Osteoblast (primary cell): ENCODE data around the gene PAK5. TPM values are rescaled to one million over a fixed set of nuclear protein-coding genes. Genes with fewer than 3 reads are reported as not detected.

Experiments used
- DNase-seq: peaks from one replicate; pipeline ENCODE4 v3.0.0; 2011; ENCODE audit warnings: low spot score, mixed read lengths; ENCODE audit not compliant: insufficient read length; ENCODE audit errors: missing footprints
- H2AFZ ChIP-seq: 2 replicates; pipeline ENCODE4 v1.6.0; 2011; ENCODE audit warnings: mild to moderate bottlenecking, low read length
- H3K27ac ChIP-seq: 2 replicates; pipeline ENCODE4 v1.5.1; 2011; ENCODE audit warnings: mild to moderate bottlenecking, low read depth, low read length, moderate library complexity
- H3K27me3 ChIP-seq: 2 replicates; pipeline ENCODE4 v1.6.0; 2012; ENCODE audit warnings: mild to moderate bottlenecking, control low read depth, inconsistent platforms, low read length, moderate library complexity; ENCODE audit not compliant: insufficient read depth
- H3K36me3 ChIP-seq: 2 replicates; pipeline ENCODE4 v1.5.1; 2011; ENCODE audit warnings: mild to moderate bottlenecking, low read length, control low read depth, moderate library complexity; ENCODE audit not compliant: insufficient read depth
- H3K4me1 ChIP-seq: 2 replicates; pipeline ENCODE4 v1.5.1; 2011; ENCODE audit warnings: mild to moderate bottlenecking, low read length, control low read depth, moderate library complexity; ENCODE audit not compliant: insufficient read depth
- H3K4me2 ChIP-seq: 2 replicates; pipeline ENCODE4 v1.6.0; 2011; ENCODE audit warnings: mild to moderate bottlenecking, low read length; ENCODE audit not compliant: insufficient read depth
- H3K4me3 ChIP-seq: fragments of 200-600 bp; sonication (generic); 3 replicates; pipeline ENCODE4 v1.5.1; 2012; ENCODE audit warnings: mild to moderate bottlenecking, low read length, inconsistent platforms; ENCODE audit not compliant: insufficient read depth
- H3K79me2 ChIP-seq: 2 replicates; pipeline ENCODE4 v1.6.0; 2012; ENCODE audit warnings: mild to moderate bottlenecking, low read length, control low read depth, inconsistent platforms; ENCODE audit not compliant: insufficient read depth
- H3K9me3 ChIP-seq: 2 replicates; pipeline ENCODE4 v1.5.1; 2011; ENCODE audit warnings: low read depth, low read length, control low read depth
- H4K20me1 ChIP-seq: 2 replicates; pipeline ENCODE4 v1.6.0; 2012; ENCODE audit warnings: mild to moderate bottlenecking, low read length, control low read depth; ENCODE audit not compliant: insufficient read depth
- total RNA-seq: library from RNA; depleted of rRNA; stranded (reverse); fragments of >200 nt; gene quantifications from 2 replicates; pipeline ENCODE4 v1.2.3, GENCODE V29; 2012
- TF ChIP-seq, protein P1 (sequence below): IDR thresholded peaks from 2 replicates; pipeline ENCODE4 v1.5.1; 2011; ENCODE audit warnings: mild to moderate bottlenecking, low read depth, low read length, moderate library complexity; ENCODE audit errors: extremely low read depth

The PAK5 gene
- total RNA-seq, 1 donor = not detected

DNA sequence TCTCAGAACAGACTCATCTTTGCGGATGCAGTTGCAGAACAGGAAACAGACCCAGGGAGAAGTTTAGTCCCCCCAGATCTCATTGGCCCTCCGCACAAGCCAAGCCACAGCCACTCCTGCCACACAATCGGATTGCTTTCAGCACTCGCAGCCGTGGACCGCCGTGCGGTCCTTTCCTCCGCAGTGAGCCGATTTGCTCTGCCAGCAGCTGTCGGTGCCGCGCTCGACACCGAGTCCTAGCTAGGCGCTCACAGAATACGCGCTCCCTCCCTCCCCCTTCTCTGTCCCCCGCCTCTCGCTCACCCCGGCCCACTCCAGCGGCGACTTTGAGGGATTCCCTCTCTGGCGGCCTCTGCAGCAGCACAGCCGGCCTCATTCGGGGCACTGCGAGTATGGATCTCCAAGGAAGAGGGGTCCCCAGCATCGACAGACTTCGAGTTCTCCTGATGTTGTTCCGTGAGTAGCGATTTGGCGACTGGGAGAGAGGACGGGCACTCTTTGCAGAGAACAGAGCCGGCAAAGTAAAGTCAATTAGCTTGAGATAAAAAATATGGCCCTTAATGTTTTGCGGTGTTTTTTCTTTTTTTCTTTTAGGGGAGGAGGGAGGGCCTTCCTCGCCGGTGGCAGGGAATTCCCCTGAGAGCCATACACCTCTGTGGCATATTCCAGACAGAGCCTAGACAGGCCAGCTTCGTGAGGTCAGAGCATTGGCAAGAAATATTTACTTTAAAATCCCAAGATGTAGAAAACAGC lies 324.2 kb downstream of the PAK5 start, which contains the start of gene LAMP5:
TSS of gene LAMP5 (plus strand) at position 130 of the 753 bp plus-strand sequence. CDS start at position 393, 263 bp downstream.
- DNase-seq = peak; percentile 87
- H3K9me3 ChIP-seq = no peaks in the 10 kb centered on the region
- H4K20me1 ChIP-seq = no peaks in the 10 kb centered on the region
- H3K4me2 ChIP-seq = peak within 1 kb of the TSS; percentile 44
- H3K27me3 ChIP-seq = peaks cover 85% of the 10 kb centered on the region
- H2AFZ ChIP-seq = no peak within 1 kb of the TSS
- peaks cover 6% of the 10 kb centered on the region for H3K4me1 ChIP-seq
- H3K79me2 ChIP-seq = no peaks in the 10 kb centered on the region
- H3K27ac ChIP-seq = no peak within 1 kb of the TSS
- H3K36me3 ChIP-seq = no peaks in the 10 kb centered on the region
- TF ChIP-seq, protein P1, sequence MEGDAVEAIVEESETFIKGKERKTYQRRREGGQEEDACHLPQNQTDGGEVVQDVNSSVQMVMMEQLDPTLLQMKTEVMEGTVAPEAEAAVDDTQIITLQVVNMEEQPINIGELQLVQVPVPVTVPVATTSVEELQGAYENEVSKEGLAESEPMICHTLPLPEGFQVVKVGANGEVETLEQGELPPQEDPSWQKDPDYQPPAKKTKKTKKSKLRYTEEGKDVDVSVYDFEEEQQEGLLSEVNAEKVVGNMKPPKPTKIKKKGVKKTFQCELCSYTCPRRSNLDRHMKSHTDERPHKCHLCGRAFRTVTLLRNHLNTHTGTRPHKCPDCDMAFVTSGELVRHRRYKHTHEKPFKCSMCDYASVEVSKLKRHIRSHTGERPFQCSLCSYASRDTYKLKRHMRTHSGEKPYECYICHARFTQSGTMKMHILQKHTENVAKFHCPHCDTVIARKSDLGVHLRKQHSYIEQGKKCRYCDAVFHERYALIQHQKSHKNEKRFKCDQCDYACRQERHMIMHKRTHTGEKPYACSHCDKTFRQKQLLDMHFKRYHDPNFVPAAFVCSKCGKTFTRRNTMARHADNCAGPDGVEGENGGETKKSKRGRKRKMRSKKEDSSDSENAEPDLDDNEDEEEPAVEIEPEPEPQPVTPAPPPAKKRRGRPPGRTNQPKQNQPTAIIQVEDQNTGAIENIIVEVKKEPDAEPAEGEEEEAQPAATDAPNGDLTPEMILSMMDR = no peak
- H3K4me3 ChIP-seq = peak within 1 kb of the TSS; percentile 53

DNA sequence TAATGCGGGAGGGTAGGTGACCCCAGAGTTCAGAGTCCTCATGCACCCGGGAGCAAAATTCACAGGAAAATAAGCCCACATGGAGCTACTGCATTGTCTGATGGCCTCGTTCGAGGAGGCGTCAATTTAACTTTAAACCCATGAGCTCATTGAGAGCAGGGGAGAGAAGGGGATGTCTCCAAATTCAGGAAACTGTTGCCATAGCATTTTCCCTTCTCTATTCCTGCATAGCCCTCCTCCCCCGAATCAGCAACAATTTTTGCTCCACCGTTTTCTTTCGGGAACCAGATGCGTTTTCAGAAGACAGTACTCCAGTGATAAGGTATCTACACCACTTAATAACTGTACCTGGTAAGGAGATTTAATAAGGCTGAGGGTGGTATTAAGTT lies 324.8 kb downstream of the PAK5 start:
- H3K79me2 ChIP-seq = no peaks in the 10 kb centered on the region
- no peaks in the 10 kb centered on the region for H3K36me3 ChIP-seq
- no peaks in the 10 kb centered on the region for H3K9me3 ChIP-seq
- H3K4me1 ChIP-seq = peaks cover 6% of the 10 kb centered on the region
- TF ChIP-seq, protein P1 = no peak
- H3K4me2 ChIP-seq = no peak overlapping the region
- H2AFZ ChIP-seq = no peak overlapping the region
- no peak overlapping the region for H3K4me3 ChIP-seq
- no peak overlapping the region for H3K27ac ChIP-seq
- no peaks in the 10 kb centered on the region for H4K20me1 ChIP-seq
- H3K27me3 ChIP-seq = peaks cover 85% of the 10 kb centered on the region
- DNase-seq = no peak

DNA sequence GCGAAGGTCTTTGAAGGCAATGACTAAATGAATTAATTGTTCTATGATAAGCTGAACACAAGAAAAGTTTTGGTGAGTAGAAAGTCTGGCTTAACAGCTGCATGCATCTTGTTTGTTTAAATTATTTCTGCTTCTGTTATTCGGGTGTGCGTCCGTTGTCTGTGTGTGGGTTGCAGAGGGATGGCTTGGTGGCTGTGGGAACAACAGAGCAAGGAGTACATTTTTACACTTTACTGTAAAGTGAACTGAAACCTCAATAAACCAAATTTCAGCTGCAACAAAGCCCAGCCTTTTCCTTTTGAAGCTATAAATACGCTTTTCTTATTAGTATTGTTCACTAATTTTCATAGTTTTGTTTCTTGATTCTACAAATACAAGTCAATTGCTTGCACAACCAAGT lies 328.0 kb downstream of the PAK5 start:
- no peak for DNase-seq
- Histone ChIP-seq H3K27me3 (peaks cover 84% of the 10 kb centered on the region), H3K4me3 (no peak overlapping the region), H2AFZ (no peak overlapping the region), H3K27ac (no peak overlapping the region), H3K36me3 (no peaks in the 10 kb centered on the region), H3K4me2 (no peak overlapping the region), H3K9me3 (no peaks in the 10 kb centered on the region), H3K79me2 (no peaks in the 10 kb centered on the region), H4K20me1 (no peaks in the 10 kb centered on the region), H3K4me1 (peaks cover 6% of the 10 kb centered on the region)
- TF ChIP-seq, protein P1 = no peak

DNA sequence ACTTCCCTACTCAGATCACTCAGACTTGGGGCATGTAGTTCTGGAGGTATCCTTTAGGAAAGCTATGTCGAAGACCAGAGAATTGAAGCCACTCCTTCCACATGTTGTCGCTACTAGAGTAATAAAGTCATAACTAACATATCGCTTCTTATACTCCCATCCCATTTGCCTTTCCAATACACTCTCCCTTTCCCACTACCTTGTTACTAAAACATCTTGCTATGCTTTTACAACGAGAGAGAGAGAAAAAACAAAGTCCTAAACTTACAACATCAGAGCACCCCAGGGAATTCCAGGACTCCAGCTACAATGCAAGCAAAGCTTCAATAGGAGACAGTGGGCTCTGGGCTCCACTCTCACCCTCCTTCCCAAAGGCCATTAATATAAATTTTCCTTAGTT lies 329.6 kb downstream of the PAK5 start:
- H3K36me3 ChIP-seq = no peaks in the 10 kb centered on the region
- peak; percentile 74 for DNase-seq
- no peak overlapping the region for H3K4me2 ChIP-seq
- no peaks in the 10 kb centered on the region for H3K9me3 ChIP-seq
- H3K79me2 ChIP-seq = no peaks in the 10 kb centered on the region
- no peaks in the 10 kb centered on the region for H4K20me1 ChIP-seq
- peaks cover 68% of the 10 kb centered on the region for H3K27me3 ChIP-seq
- TF ChIP-seq, protein P1 = no peak
- H3K27ac ChIP-seq = no peak overlapping the region
- H3K4me3 ChIP-seq = no peak overlapping the region
- H3K4me1 ChIP-seq = peaks cover under 1% of the 10 kb centered on the region
- no peak overlapping the region for H2AFZ ChIP-seq
